H1 (cell line): ENCODE measurements around the gene CDRT4. TPM values are rescaled to one million over a fixed set of nuclear protein-coding genes. Genes with fewer than 3 reads are reported as not detected.

Experiments used
- ASH2L ChIP-seq: fragments of 200-600, 300-600 bp; sonication (generic); IDR thresholded peaks from one replicate; pipeline ENCODE4 v1.7.1; 2017; ENCODE audit warnings: low read length
- ATF2 ChIP-seq: IDR thresholded peaks from 2 replicates; pipeline ENCODE4 v1.6.1; 2012; ENCODE audit warnings: low read length, inconsistent platforms
- BRCA1 ChIP-seq: IDR thresholded peaks from 2 replicates; pipeline ENCODE4 v1.6.1; 2012; ENCODE audit warnings: low read depth, low read length, improper control_type of control experiment
- MAFK ChIP-seq: IDR thresholded peaks from 2 replicates; pipeline ENCODE4 v1.6.1; 2012; ENCODE audit warnings: low read depth, mild to moderate bottlenecking, improper control_type of control experiment, low read length
- POLR2AphosphoS5 ChIP-seq: IDR thresholded peaks from 2 replicates; pipeline ENCODE4 v1.6.1; 2011; ENCODE audit warnings: low read depth, low read length
- RXRA ChIP-seq: IDR thresholded peaks from 2 replicates; pipeline ENCODE4 v1.6.1; 2011; ENCODE audit warnings: low read depth, mild to moderate bottlenecking, low read length, moderate library complexity; ENCODE audit not compliant: insufficient read depth
- SIN3A ChIP-seq, 2 experiments: IDR thresholded peaks in 1 of 2; conservative IDR thresholded peaks in 1 of 2; 2 replicates each; pipeline ENCODE4 v1.6.1; 2011 to 2012; ENCODE audit warnings: low read length in 2 of 2, improper control_type of control experiment in 1 of 2, low read depth in 1 of 2, mild to moderate bottlenecking in 1 of 2
- TAF1 ChIP-seq: IDR thresholded peaks from 2 replicates; pipeline ENCODE4 v1.6.1; 2011; ENCODE audit warnings: mild to moderate bottlenecking, low read depth, low read length
- polyA plus RNA-seq, 7 experiments: library from polyadenylated mRNA; depleted of rRNA in 3 of 7; stranded (reverse) in 5 of 7; unstranded in 2 of 7; fragments of >200 nt in 5 of 7; fragments of 200-250 nt in 2 of 7; gene quantifications; 1 replicate in 5 of 7; 2 replicates in 1 of 7; 4 replicates in 1 of 7; pipeline versions ENCODE4 v1.2.1 to v1.2.3, GENCODE V29; 2011 to 2013; ENCODE audit warnings: missing spikeins in 2 of 7, mixed read lengths in 2 of 7
- total RNA-seq: library from RNA; stranded (reverse); fragmentation: NEBNext Ultra II Directional; extraction: Animal tissue kit (Norgen Biotek cat#: 25700); gene quantifications from 2 replicates; pipeline ENCODE4 v1.2.1, GENCODE V29; 2021
- TF ChIP-seq, protein P1 (sequence below): fragments of 300-600 bp; sonication (generic); IDR thresholded peaks from 2 replicates; pipeline ENCODE4 v1.7.1; 2012; ENCODE audit warnings: low read length, moderate library complexity, mild to moderate bottlenecking, inconsistent platforms; ENCODE audit not compliant: insufficient replicate concordance

Gene CDRT4
- total and polyA plus RNA-seq, 2 of the 8 experiments (the other 6 are each of a cell fraction or from before 2014, with no cell fraction given), result 2.6 to 5.6 TPM

DNA sequence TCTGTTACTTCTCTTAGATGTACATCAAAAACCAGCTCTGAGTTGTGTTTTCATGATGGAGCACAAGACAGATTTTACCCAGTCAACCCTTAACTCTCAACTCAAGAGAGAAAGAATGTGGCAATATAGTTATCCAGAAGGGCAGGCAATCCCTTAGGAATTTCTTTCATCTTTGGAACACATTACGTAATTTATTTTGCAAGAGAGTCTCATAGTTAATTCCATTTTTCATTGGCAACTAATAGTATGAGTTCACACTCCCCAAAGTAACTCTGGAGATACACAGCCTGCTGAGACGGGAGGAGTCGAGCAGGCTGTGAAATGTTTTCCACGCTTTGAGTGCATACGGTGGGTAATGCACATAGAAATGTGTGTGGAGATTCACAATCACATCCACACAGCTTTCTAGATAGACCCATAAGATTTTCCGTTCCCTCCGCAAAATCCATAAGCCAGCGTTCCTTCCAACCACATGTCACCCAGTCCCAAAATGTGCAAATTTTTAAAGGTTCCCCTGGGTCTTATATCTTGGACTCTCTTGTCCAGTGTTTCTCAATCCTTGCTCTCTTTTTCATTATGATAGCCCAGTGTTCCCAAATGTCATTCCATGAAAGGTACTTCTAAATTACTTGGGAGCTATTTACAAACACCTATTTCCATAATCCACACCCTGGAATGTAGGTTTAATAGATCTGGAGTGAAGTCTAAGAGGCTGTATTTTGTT is 8.4 kb upstream of the CDRT4 start (continued):
- TF ChIP-seq, protein P1, sequence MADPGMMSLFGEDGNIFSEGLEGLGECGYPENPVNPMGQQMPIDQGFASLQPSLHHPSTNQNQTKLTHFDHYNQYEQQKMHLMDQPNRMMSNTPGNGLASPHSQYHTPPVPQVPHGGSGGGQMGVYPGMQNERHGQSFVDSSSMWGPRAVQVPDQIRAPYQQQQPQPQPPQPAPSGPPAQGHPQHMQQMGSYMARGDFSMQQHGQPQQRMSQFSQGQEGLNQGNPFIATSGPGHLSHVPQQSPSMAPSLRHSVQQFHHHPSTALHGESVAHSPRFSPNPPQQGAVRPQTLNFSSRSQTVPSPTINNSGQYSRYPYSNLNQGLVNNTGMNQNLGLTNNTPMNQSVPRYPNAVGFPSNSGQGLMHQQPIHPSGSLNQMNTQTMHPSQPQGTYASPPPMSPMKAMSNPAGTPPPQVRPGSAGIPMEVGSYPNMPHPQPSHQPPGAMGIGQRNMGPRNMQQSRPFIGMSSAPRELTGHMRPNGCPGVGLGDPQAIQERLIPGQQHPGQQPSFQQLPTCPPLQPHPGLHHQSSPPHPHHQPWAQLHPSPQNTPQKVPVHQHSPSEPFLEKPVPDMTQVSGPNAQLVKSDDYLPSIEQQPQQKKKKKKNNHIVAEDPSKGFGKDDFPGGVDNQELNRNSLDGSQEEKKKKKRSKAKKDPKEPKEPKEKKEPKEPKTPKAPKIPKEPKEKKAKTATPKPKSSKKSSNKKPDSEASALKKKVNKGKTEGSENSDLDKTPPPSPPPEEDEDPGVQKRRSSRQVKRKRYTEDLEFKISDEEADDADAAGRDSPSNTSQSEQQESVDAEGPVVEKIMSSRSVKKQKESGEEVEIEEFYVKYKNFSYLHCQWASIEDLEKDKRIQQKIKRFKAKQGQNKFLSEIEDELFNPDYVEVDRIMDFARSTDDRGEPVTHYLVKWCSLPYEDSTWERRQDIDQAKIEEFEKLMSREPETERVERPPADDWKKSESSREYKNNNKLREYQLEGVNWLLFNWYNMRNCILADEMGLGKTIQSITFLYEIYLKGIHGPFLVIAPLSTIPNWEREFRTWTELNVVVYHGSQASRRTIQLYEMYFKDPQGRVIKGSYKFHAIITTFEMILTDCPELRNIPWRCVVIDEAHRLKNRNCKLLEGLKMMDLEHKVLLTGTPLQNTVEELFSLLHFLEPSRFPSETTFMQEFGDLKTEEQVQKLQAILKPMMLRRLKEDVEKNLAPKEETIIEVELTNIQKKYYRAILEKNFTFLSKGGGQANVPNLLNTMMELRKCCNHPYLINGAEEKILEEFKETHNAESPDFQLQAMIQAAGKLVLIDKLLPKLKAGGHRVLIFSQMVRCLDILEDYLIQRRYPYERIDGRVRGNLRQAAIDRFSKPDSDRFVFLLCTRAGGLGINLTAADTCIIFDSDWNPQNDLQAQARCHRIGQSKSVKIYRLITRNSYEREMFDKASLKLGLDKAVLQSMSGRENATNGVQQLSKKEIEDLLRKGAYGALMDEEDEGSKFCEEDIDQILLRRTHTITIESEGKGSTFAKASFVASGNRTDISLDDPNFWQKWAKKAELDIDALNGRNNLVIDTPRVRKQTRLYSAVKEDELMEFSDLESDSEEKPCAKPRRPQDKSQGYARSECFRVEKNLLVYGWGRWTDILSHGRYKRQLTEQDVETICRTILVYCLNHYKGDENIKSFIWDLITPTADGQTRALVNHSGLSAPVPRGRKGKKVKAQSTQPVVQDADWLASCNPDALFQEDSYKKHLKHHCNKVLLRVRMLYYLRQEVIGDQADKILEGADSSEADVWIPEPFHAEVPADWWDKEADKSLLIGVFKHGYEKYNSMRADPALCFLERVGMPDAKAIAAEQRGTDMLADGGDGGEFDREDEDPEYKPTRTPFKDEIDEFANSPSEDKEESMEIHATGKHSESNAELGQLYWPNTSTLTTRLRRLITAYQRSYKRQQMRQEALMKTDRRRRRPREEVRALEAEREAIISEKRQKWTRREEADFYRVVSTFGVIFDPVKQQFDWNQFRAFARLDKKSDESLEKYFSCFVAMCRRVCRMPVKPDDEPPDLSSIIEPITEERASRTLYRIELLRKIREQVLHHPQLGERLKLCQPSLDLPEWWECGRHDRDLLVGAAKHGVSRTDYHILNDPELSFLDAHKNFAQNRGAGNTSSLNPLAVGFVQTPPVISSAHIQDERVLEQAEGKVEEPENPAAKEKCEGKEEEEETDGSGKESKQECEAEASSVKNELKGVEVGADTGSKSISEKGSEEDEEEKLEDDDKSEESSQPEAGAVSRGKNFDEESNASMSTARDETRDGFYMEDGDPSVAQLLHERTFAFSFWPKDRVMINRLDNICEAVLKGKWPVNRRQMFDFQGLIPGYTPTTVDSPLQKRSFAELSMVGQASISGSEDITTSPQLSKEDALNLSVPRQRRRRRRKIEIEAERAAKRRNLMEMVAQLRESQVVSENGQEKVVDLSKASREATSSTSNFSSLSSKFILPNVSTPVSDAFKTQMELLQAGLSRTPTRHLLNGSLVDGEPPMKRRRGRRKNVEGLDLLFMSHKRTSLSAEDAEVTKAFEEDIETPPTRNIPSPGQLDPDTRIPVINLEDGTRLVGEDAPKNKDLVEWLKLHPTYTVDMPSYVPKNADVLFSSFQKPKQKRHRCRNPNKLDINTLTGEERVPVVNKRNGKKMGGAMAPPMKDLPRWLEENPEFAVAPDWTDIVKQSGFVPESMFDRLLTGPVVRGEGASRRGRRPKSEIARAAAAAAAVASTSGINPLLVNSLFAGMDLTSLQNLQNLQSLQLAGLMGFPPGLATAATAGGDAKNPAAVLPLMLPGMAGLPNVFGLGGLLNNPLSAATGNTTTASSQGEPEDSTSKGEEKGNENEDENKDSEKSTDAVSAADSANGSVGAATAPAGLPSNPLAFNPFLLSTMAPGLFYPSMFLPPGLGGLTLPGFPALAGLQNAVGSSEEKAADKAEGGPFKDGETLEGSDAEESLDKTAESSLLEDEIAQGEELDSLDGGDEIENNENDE, result no peak
- no peak for TF ChIP-seq BRCA1
- TF ChIP-seq RXRA, result no peak
- TF ChIP-seq MAFK, result no peak
- TF ChIP-seq POLR2AphosphoS5, result no peak
- TF ChIP-seq SIN3A (conservative IDR thresholded peaks at IDR 0.05 in 1 of 2, IDR thresholded peaks at IDR 0.05 in 1 of 2; ENCODE audit: low read depth in 1 of 2, low read length in 2 of 2), result no peak
- no peak for TF ChIP-seq ATF2
- TF ChIP-seq ASH2L, result no peak
- TF ChIP-seq TAF1, result no peak
